ENCODE results near the gene GIGYF1.

DNA sequence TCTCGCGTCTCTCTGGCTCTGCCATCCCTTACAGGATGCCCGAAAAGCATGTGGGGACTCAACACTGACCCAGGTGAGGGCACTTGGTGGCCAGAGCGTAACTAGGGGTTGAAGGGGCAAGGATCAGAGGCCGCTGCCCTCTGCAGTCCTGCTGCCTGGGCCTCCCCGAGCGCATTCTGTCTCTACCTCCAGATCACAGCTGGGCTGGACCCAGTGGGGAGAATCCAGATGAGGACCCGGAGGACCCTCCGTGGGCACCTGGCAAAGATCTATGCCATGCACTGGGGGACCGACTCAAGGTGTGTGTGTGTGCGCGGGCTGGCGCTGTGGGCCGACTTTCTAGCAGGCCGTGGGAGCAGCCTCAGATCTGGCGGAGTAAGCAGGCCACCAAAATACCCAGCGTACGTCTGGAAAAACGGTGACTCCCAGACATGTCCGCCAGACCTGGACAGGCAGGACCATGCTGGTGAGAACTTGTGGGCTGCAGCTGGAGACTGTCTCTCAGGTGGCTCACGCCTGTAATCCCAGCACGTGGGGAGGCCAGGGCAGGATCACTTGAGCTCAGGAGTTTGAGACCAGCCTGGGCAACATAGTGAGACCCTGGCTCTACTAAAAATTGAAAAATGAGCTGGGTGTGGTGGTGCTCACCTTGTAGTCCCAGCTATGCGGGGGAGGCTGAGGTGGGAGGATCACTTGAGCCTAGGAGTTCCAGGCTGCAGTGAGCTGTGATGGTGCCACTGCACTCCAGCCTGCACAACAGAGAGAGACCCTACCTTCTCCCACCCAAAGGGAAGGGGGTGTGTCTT is 17.3 kb downstream of the GIGYF1 start:
- TF ChIP-seq, protein P1, sequence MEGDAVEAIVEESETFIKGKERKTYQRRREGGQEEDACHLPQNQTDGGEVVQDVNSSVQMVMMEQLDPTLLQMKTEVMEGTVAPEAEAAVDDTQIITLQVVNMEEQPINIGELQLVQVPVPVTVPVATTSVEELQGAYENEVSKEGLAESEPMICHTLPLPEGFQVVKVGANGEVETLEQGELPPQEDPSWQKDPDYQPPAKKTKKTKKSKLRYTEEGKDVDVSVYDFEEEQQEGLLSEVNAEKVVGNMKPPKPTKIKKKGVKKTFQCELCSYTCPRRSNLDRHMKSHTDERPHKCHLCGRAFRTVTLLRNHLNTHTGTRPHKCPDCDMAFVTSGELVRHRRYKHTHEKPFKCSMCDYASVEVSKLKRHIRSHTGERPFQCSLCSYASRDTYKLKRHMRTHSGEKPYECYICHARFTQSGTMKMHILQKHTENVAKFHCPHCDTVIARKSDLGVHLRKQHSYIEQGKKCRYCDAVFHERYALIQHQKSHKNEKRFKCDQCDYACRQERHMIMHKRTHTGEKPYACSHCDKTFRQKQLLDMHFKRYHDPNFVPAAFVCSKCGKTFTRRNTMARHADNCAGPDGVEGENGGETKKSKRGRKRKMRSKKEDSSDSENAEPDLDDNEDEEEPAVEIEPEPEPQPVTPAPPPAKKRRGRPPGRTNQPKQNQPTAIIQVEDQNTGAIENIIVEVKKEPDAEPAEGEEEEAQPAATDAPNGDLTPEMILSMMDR (IDR thresholded peaks at IDR 0.05), result no peak
- no peak for TF ChIP-seq POLR2A (IDR thresholded peaks at IDR 0.05)

Measured in esophagus squamous epithelium (tissue), 4 donors.